HEK293T (cell line): ENCODE results near the gene PFKP.

Experiments used
- ARNT ChIP-seq: fragments of 450-650 bp; IDR thresholded peaks from 2 replicates; pipeline ENCODE4 v1.6.1; 2017; ENCODE audit warnings: mild to moderate bottlenecking
- BHLHE40 ChIP-seq: fragments of 450-650 bp; IDR thresholded peaks from 2 replicates; pipeline ENCODE4 v1.6.1; 2016; ENCODE audit warnings: mild to moderate bottlenecking, moderate library complexity, borderline replicate concordance
- CTBP1 ChIP-seq: fragments of 450-650 bp; IDR thresholded peaks from 2 replicates; pipeline ENCODE4 v1.6.1; 2016; ENCODE audit warnings: borderline replicate concordance
- NFRKB ChIP-seq: fragments of 450-650 bp; IDR thresholded peaks from 2 replicates; pipeline ENCODE4 v1.6.1; 2016; ENCODE audit warnings: mild to moderate bottlenecking, moderate library complexity
- PKNOX1 ChIP-seq: fragments of 450-650 bp; IDR thresholded peaks from 2 replicates; pipeline ENCODE4 v1.6.1; 2016
- SP1 ChIP-seq: fragments of 450-650 bp; IDR thresholded peaks from 2 replicates; pipeline ENCODE4 v1.6.1; 2017
- TARDBP ChIP-seq: fragments of 450-650 bp; IDR thresholded peaks from 2 replicates; pipeline ENCODE4 v1.6.1; 2016

GRCh38 chr10:3151889-3152565 lies 84.7 kb downstream of the PFKP start:
- TF ChIP-seq SP1, result no peak
- TF ChIP-seq ARNT, result no peak
- no peak for TF ChIP-seq CTBP1
- TF ChIP-seq BHLHE40, result no peak
- TF ChIP-seq NFRKB, result no peak
- TF ChIP-seq PKNOX1, result no peak
- TF ChIP-seq TARDBP, result no peak
